K562 (cell line): ENCODE results near the gene PIK3CD. TPM values are rescaled to one million over a fixed set of nuclear protein-coding genes. Genes with fewer than 3 reads are reported as not detected.

Experiments
- ATAC-seq: fragments of 200-7000 bp; cut with Tn5 transposase; 3 replicates; pipeline ENCODE4 v1.9.1; 2020; ENCODE audit warnings: moderate library complexity
- BruUV-seq: library from RNA; stranded (reverse); fragments of 400-500 nt; replicated peaks from 2 replicates; lab custom pipeline; 2021; lab: Mats Ljungman, UMichigan
- CTCF ChIA-PET: fragments of 300-600 bp; formaldehyde crosslinking; extraction: SDS; loops from one replicate; lab custom pipeline; 2021; ENCODE audit warnings: low intra/inter-chr PET ratio; lab: Yijun Ruan, JAX
- POLR2A ChIA-PET: fragments of 300-600, 350-650 bp; sonication (Branson Sonifier 250); formaldehyde crosslinking; extraction: SDS; loops from one replicate; lab custom pipeline; 2021; ENCODE audit warnings: antibody characterized with exemption, inconsistent platforms; lab: Yijun Ruan, JAX
- DNase-seq, 4 experiments: peaks; one replicate each; pipeline versions ENCODE4 v3.0.0 to v3.0.0-alpha.2; 2011 to 2018; ENCODE audit warnings: low spot score in 3 of 4, mixed read lengths in 3 of 4; ENCODE audit errors: extremely low read depth in 1 of 4
- FAIRE-seq: peaks from 2 replicates; lab custom pipeline; 2011; peaks lifted over from hg19 to GRCh38; lab: Jason Lieb, UNC
- H2AFZ ChIP-seq: 2 replicates; pipeline ENCODE4 v1.6.0; 2011; ENCODE audit warnings: low read depth, low read length, control low read depth, inconsistent platforms
- H3K27ac ChIP-seq: fragments of 200-600 bp; 3 replicates; pipeline ENCODE4 v1.8.0; 2011; ENCODE audit warnings: low read depth, mild to moderate bottlenecking, control low read depth, inconsistent platforms, low read length, moderate library complexity, mixed read lengths; ENCODE audit errors: extremely low read depth
- H3K27me3 ChIP-seq, 2 experiments: fragments of 300-600 bp in 1 of 2; 2 replicates in 1 of 2; 3 replicates in 1 of 2; pipeline versions ENCODE4 v1.6.0 to v1.8.0; 2011; ENCODE audit warnings: inconsistent platforms in 2 of 2, low read length in 2 of 2, mild to moderate bottlenecking in 1 of 2, mixed read lengths in 1 of 2, moderate library complexity in 1 of 2; ENCODE audit not compliant: control insufficient read depth in 2 of 2, insufficient read depth in 2 of 2
- H3K36me3 ChIP-seq: fragments of 300-600 bp; 3 replicates; pipeline ENCODE4 v1.8.0; 2011; ENCODE audit warnings: mild to moderate bottlenecking, low read length, inconsistent platforms; ENCODE audit not compliant: control insufficient read depth, insufficient read depth
- H3K4me1 ChIP-seq, 2 experiments: fragments of 200-600 bp in 1 of 2; replicated peaks in 1 of 2; 2 replicates in 1 of 2; 3 replicates in 1 of 2; pipeline versions ENCODE4 v1.5.1 to v1.8.0; 2011; ENCODE audit warnings: inconsistent platforms in 2 of 2, low read length in 2 of 2, mild to moderate bottlenecking in 1 of 2, mixed read lengths in 1 of 2, moderate library complexity in 1 of 2; ENCODE audit not compliant: control insufficient read depth in 2 of 2, insufficient read depth in 2 of 2
- H3K4me2 ChIP-seq: 2 replicates; pipeline ENCODE4 v1.6.1; 2011; ENCODE audit warnings: low read length, control low read depth, inconsistent platforms, mixed read lengths; ENCODE audit not compliant: insufficient read depth
- H3K4me3 ChIP-seq: fragments of 200-600 bp; sonication (generic), shearing (Covaris generic); 2 replicates; pipeline ENCODE4 v1.5.1; 2016; ENCODE audit warnings: control low read depth, inconsistent platforms
- H3K79me2 ChIP-seq: fragments of 200-600 bp; 3 replicates; pipeline ENCODE4 v1.8.0; 2011; ENCODE audit warnings: low read length, inconsistent platforms; ENCODE audit not compliant: control insufficient read depth, insufficient read depth
- H3K9ac ChIP-seq, 2 experiments: 2 replicates each; pipeline versions ENCODE4 v1.6.0 to v1.6.1; 2011; ENCODE audit warnings: low read depth in 2 of 2, low read length in 2 of 2, control low read depth in 1 of 2, inconsistent platforms in 1 of 2, mild to moderate bottlenecking in 1 of 2, mixed read lengths in 1 of 2; ENCODE audit not compliant: insufficient read depth in 1 of 2
- H3K9me1 ChIP-seq: one replicate; pipeline ENCODE4 v1.6.0; 2011; ENCODE audit warnings: inconsistent platforms, mild to moderate bottlenecking, low read length, moderate library complexity; ENCODE audit not compliant: control insufficient read depth, insufficient read depth
- H3K9me3 ChIP-seq: replicated peaks from 2 replicates; pipeline ENCODE4 v1.5.1; 2011; ENCODE audit warnings: low read depth, low read length, inconsistent platforms; ENCODE audit not compliant: control insufficient read depth, insufficient read depth
- H4K20me1 ChIP-seq: replicated peaks from 2 replicates; pipeline ENCODE4 v1.6.1; 2011; ENCODE audit warnings: low read length, inconsistent platforms, mixed read lengths; ENCODE audit not compliant: control insufficient read depth, insufficient read depth
- ATF1 ChIP-seq, 2 experiments: fragments of 450-650 bp in 1 of 2; IDR thresholded peaks; 2 replicates each; pipeline ENCODE4 v1.6.1; 2016; ENCODE audit warnings: missing compliant biosample characterization in 1 of 2, missing genetic modification characterization in 1 of 2
- BRD4 ChIP-seq: fragments of 200-600 bp; sonication (generic); IDR thresholded peaks from 2 replicates; pipeline ENCODE4 v1.6.1; 2017; ENCODE audit warnings: inconsistent platforms
- GATAD2A ChIP-seq: fragments of 450-650 bp; IDR thresholded peaks from 2 replicates; pipeline ENCODE4 v1.6.1; 2017
- HNRNPL ChIP-seq: fragments of 200-400 bp; formaldehyde crosslinking; IDR thresholded peaks from 2 replicates; pipeline ENCODE4 v1.6.1; 2017; ENCODE audit warnings: low read depth, mild to moderate bottlenecking, low read length
- L3MBTL2 ChIP-seq: fragments of 450-650 bp; IDR thresholded peaks from 2 replicates; pipeline ENCODE4 v1.6.1; 2016; ENCODE audit warnings: mild to moderate bottlenecking, moderate library complexity
- MAFG ChIP-seq: fragments of 450-650 bp; conservative IDR thresholded peaks from 2 replicates; pipeline ENCODE4 v1.6.1; 2016; ENCODE audit warnings: missing genetic modification characterization, missing compliant biosample characterization
- NFATC3 ChIP-seq: fragments of 450-650 bp; IDR thresholded peaks from 2 replicates; pipeline ENCODE4 v1.6.1; 2017; ENCODE audit warnings: mild to moderate bottlenecking
- NKRF ChIP-seq: fragments of 450-650 bp; IDR thresholded peaks from 2 replicates; pipeline ENCODE4 v1.6.1; 2016; ENCODE audit warnings: borderline replicate concordance
- NR3C1 ChIP-seq: sonication (generic); formaldehyde crosslinking; IDR thresholded peaks from 2 replicates; pipeline ENCODE4 v1.8.1; 2022; ENCODE audit warnings: missing genetic modification reagents
- RFX7 ChIP-seq: fragments of 250-450 bp; sonication (Bioruptor Pico); IDR thresholded peaks from 2 replicates; pipeline ENCODE4 v1.5.1; 2021; ENCODE audit warnings: mild to moderate bottlenecking
- ZFP30 ChIP-seq: fragments of 250-450 bp; sonication (Bioruptor Pico); IDR thresholded peaks from 2 replicates; pipeline ENCODE4 v1.8.0; 2022; ENCODE audit warnings: moderate library complexity, mild to moderate bottlenecking, inconsistent platforms, borderline replicate concordance
- ZFP91 ChIP-seq: sonication (generic); formaldehyde crosslinking; IDR thresholded peaks from 2 replicates; pipeline ENCODE4 v1.8.0; 2022; ENCODE audit warnings: mild to moderate bottlenecking, missing genetic modification reagents
- ZNF23 ChIP-seq: fragments of 250-450 bp; sonication (Bioruptor Pico); IDR thresholded peaks from 2 replicates; pipeline ENCODE4 v1.4.0; 2020; ENCODE audit warnings: mild to moderate bottlenecking
- ZNF699 ChIP-seq: fragments of 250-450 bp; sonication (Bioruptor Pico); IDR thresholded peaks from 2 replicates; pipeline ENCODE4 v1.8.0; 2021; ENCODE audit warnings: mild to moderate bottlenecking, moderate library complexity; ENCODE audit not compliant: insufficient replicate concordance
- ZNF717 ChIP-seq: fragments of 250-450 bp; sonication (Bioruptor Pico); IDR thresholded peaks from 2 replicates; pipeline ENCODE4 v1.5.0; 2021
- WGBS: fragments of 100-300 bp; shearing (Covaris generic); methylation state at CpG from one replicate; pipeline ENCODE4 v1.1.6; 2016; ENCODE audit warnings: low coverage, mixed read lengths; ENCODE audit not compliant: insufficient coverage; ENCODE audit errors: missing lambda C conversion rate; 5-methylcytosine and 5-hydroxymethylcytosine counted together
- in situ Hi-C: fragments of 300-500 bp; cut with MboI; formaldehyde crosslinking; loops from 4 replicates; pipeline ENCODE4 v1.15.0; 2018; ENCODE audit warnings: inconsistent platforms, mixed read lengths
- intact Hi-C: fragments of 100-400 bp; cut with micrococcal nuclease; formaldehyde crosslinking; loops from 2 replicates; pipeline ENCODE4 v1.14.2; 2022
- polyA plus RNA-seq, 8 experiments: library from polyadenylated mRNA; depleted of rRNA in 4 of 8; stranded (reverse) in 5 of 8; unstranded in 3 of 8; fragments of >200 nt; fragmentation: Nextera tagmentation in 2 of 8; fragmentation: Illumina TruSeq in 1 of 8; extraction: Ambion mirVana in 2 of 8; extraction: Trizol in 1 of 8; gene quantifications; 2 replicates each; pipeline versions ENCODE4 v1.2.1 to v1.2.3, GENCODE V29; 2011 to 2014; ENCODE audit warnings: inconsistent platforms in 1 of 8, missing spikeins in 1 of 8
- total RNA-seq, 7 experiments: library from RNA; depleted of rRNA in 6 of 7; stranded (reverse); fragments of >200 nt in 6 of 7; fragmentation: Illumina TruSeq in 2 of 7; extraction: Trizol in 2 of 7; gene quantifications; 2 replicates each; pipeline versions ENCODE4 v1.2.1 to v1.2.3, GENCODE V29; 2011 to 2021; ENCODE audit warnings: low replicate concordance in 1 of 7

PIK3CD gene
- total and polyA plus RNA-seq, 9 of the 15 experiments (the other 6 are each of a cell fraction or from before 2014, with no cell fraction given), result 1.8 to 20.8 (median 7.2) TPM

- TF ChIP-seq NKRF, result no peak
- TF ChIP-seq ZFP91 (CRISPR knock-in tag), result no peak
- no peak for TF ChIP-seq BRD4
- TF ChIP-seq L3MBTL2, result peak; percentile 53; the same call in 1 of the 2 replicates
- TF ChIP-seq, all 486 proteins: peak for 21
These were observed 101.6 kb downstream of the PIK3CD start (continued) for GRCh38 chr1:9753121-9753531.

- DNase-seq, result no peak
- no peak overlapping the region for H3K4me3 ChIP-seq
- FAIRE-seq, result no peak
- WGBS, result 53% methylated on average over 10 of the region's 10 CpGs
- CTCF ChIA-PET, result no interaction called here
- BruUV-seq, result no TSS peak
- TF ChIP-seq ZNF717 (CRISPR knock-in tag) (no peak), NR3C1 (no peak), ZFP30 (CRISPR knock-in tag) (no peak), ZNF699 (CRISPR knock-in tag) (no peak), MAFG (tag) (no peak), ATF1 (CRISPR knock-in tag; IDR thresholded peaks at IDR 0.05) (no peak), ATF1 (tag; IDR thresholded peaks at IDR 0.05) (no peak), NFATC3 (no peak), RFX7 (no peak), ZNF23 (CRISPR knock-in tag) (no peak), HNRNPL (no peak), GATAD2A (no peak)
- H3K79me2 ChIP-seq, result no peaks in the 10 kb centered on the region
- in situ Hi-C loops (loop anchor here (10.0 kb wide), 1 partner anchor 1181 kb away; no protein-coding TSS in a partner anchor), intact Hi-C loops (no loop called here)
- no peak overlapping the region for H2AFZ ChIP-seq
- H3K4me1 ChIP-seq, result peaks cover 13 to 17% of the 10 kb centered on the region in 2 experiments; a peak in 4 of 5 replicates
- H3K9me1 ChIP-seq, result no peaks in the 10 kb centered on the region
- no peak for ATAC-seq
- no peak overlapping the region for H3K9ac ChIP-seq
- no peaks in the 10 kb centered on the region for H3K9me3 ChIP-seq
- no peak overlapping the region for H3K4me2 ChIP-seq
- peaks cover 6% of the 10 kb centered on the region; the same call in 1 of the 3 replicates for H3K36me3 ChIP-seq
- no peaks in the 10 kb centered on the region for H3K27me3 ChIP-seq
- no peak overlapping the region for H3K27ac ChIP-seq
- POLR2A ChIA-PET, result interaction anchor here (0.6 to 1.0 kb wide), 2 partner anchors 8 to 34 kb away, joined by 3 read pairs; no protein-coding TSS in a partner anchor
- H4K20me1 ChIP-seq, result no peaks in the 10 kb centered on the region
These were observed 104.0 kb downstream of the PIK3CD start for GRCh38 chr1:9755441-9755995.
